Brain microvascular endothelial cell (primary cell): ENCODE results near the gene PTPRN2.

Experiments used
- DNase-seq: peaks from one replicate; pipeline ENCODE4 v3.0.0-alpha.2; 2020
- H3K27ac ChIP-seq: fragments of 250-450 bp; sonication (Bioruptor Pico); 2 replicates; pipeline ENCODE4 v1.5.1; 2020; ENCODE audit warnings: mild to moderate bottlenecking, moderate library complexity
- H3K27me3 ChIP-seq: fragments of 250-450 bp; sonication (Bioruptor Pico); replicated peaks from 2 replicates; pipeline ENCODE4 v1.5.1; 2020; ENCODE audit warnings: mild to moderate bottlenecking
- H3K36me3 ChIP-seq: fragments of 250-450 bp; sonication (Bioruptor Pico); replicated peaks from 2 replicates; pipeline ENCODE4 v1.5.1; 2020; ENCODE audit warnings: mild to moderate bottlenecking
- H3K4me3 ChIP-seq: 2 replicates; pipeline ENCODE4 v1.5.1; 2011; ENCODE audit warnings: low read depth, mild to moderate bottlenecking, control low read depth, low read length, moderate library complexity
- in situ Hi-C: cut with HindIII; loops from 2 replicates; pipeline ENCODE4 v1.10.0; 2017; ENCODE audit warnings: low sequenced_read_pairs, low pct_ligation_motif_present
- TF ChIP-seq, protein P1 (sequence below): IDR thresholded peaks from 2 replicates; pipeline ENCODE4 v1.5.1; 2011; ENCODE audit warnings: low read depth, mild to moderate bottlenecking, moderate library complexity, low read length, control low read depth, inconsistent platforms; ENCODE audit errors: missing control alignments

The PTPRN2 gene

DNA sequence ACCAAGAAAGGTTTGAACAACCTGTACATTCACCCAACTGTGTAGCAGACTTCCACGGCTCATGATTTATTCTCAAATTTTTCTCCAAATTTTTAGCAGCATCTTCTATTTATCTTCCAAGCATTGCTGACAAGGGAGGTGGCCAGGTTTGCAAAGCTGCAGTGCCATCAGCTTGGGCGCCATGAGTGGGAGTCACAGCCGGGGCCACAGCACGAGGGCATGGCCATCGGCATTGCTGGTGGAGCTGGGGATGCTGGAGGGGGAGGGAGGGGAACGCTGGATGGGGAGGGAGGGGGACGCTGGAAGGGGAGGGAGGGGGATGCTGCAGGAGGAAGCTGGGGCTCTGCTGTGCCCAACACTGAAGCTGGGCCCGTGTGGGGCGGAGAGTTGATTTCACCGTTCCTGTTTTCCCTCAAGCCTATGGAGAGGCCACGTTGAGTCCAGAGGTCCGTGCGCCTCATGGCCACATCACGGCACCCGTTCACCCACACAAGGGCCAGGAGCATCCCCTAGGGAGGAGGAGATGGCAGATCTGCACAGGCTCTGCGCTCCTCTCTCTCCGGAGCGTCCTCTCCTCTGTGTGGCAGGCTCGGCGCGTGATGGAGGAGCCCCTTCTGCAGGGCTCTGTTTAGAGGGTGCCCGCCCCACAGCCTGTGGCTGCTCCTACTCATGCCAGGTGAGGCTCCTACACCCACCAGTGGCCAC is 730.6 kb downstream of the PTPRN2 start:
- no peaks in the 10 kb centered on the region for H3K36me3 ChIP-seq
- H3K27ac ChIP-seq = no peak overlapping the region
- H3K4me3 ChIP-seq = no peak overlapping the region
- in situ Hi-C loops = no loop called here
- TF ChIP-seq, protein P1, sequence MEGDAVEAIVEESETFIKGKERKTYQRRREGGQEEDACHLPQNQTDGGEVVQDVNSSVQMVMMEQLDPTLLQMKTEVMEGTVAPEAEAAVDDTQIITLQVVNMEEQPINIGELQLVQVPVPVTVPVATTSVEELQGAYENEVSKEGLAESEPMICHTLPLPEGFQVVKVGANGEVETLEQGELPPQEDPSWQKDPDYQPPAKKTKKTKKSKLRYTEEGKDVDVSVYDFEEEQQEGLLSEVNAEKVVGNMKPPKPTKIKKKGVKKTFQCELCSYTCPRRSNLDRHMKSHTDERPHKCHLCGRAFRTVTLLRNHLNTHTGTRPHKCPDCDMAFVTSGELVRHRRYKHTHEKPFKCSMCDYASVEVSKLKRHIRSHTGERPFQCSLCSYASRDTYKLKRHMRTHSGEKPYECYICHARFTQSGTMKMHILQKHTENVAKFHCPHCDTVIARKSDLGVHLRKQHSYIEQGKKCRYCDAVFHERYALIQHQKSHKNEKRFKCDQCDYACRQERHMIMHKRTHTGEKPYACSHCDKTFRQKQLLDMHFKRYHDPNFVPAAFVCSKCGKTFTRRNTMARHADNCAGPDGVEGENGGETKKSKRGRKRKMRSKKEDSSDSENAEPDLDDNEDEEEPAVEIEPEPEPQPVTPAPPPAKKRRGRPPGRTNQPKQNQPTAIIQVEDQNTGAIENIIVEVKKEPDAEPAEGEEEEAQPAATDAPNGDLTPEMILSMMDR = no peak
- DNase-seq = no peak
- no peaks in the 10 kb centered on the region for H3K27me3 ChIP-seq

DNA sequence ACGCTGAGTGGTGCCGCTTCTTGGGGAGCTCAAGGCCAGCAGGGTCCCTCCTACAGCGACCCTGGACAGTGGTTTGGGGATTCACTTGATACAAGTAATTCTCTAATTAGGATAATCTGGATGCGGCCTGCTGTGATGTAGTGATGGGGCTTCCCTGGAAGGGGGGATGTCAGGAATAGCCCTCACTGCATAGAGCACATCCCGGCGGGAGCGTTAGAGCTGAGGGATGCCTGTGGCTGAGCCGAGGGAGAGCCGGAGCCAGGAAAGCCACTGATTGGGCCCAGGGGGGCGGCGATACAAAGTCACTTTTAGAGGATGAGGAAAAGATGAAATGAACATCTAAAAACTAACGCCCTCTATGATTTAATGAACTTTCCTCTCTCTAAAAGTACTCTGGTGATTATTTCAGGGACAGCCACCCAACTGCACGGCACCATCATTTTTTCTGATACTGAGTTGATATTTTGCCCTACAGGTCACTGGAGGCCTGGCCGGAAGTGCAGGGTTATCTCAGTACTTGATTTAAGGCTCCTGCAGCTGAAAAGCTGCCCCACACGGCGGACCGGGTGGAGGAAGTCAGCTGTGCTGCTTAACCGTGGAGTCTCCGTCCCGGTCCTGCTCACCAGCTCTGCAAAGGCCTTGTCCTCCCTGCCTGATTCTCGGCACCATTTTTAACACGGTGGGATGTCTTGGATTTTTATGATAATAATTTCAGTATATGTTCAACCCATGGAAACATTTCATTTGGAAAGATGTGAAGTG is 732.0 kb downstream of the PTPRN2 start:
- Histone ChIP-seq H3K27me3 (no peaks in the 10 kb centered on the region), H3K27ac (no peak overlapping the region), H3K36me3 (no peaks in the 10 kb centered on the region), H3K4me3 (no peak overlapping the region)
- DNase-seq = no peak
- in situ Hi-C loops = no loop called here
- TF ChIP-seq, protein P1 = no peak

DNA sequence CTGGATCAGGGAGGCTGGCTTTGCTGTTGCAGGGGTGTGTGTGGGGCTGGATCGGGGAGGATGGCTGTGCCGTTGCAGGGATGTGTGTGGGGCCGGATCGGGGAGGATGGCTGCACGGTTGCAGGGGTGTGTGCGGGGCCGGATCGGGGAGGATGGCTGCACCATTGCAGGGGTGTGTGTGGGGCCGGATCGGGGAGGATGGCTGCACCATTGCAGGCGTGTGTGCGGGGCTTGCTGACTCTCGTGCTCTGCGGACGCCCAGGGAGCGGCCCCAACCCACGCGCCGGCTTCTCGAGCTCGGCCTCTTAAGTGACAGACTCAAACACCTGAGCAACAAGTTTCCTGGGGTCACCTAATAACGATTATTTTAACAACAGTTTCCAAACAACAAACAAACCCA is 732.6 kb downstream of the PTPRN2 start:
- Histone ChIP-seq H3K27ac (no peak overlapping the region), H3K4me3 (no peak overlapping the region), H3K27me3 (no peaks in the 10 kb centered on the region), H3K36me3 (no peaks in the 10 kb centered on the region)
- in situ Hi-C loops = no loop called here
- TF ChIP-seq, protein P1 = no peak
- DNase-seq = no peak

DNA sequence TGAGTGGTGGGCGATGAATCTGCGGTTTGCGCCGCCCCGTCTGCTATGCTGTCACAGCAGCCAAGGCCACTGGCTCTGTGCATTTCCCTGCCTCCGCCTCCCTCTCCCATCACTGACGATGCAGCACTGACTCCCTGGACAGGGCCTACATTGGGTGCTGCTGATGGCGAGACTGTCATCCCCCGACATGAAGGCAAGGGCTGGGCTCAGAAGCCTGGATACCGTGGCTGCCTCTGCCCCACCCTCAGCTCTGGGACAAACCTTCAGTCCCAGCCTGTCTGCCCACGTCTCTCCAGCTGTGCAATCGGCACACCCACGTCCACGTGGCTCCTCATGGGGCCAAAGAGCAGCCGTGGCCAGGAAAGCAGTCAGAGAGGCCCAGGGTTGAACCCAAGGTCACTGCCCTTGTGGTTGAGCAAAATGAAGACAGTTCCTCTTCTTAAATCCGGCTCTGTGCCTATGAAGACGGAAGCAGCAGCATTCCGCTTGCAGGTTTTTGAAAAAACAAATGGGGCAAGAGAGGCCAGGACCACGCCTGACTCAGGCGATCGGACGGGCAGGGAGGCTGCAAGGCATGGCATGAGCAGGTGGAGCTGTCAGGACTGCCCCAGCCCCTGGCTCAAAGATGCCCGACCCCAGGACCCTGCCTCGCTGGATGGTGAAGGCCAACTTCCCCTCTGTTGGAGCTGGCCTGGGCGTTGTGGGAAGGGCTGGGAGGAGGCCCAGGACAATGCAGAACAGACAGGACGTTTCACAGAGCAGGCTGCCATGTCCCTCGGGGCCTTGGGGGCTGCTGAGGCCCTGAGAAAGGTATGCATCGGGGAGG is 733.3 kb downstream of the PTPRN2 start:
- Histone ChIP-seq H3K27ac (no peak overlapping the region), H3K27me3 (no peaks in the 10 kb centered on the region), H3K36me3 (no peaks in the 10 kb centered on the region), H3K4me3 (no peak overlapping the region)
- TF ChIP-seq, protein P1 = no peak
- in situ Hi-C loops = no loop called here
- no peak for DNase-seq

DNA sequence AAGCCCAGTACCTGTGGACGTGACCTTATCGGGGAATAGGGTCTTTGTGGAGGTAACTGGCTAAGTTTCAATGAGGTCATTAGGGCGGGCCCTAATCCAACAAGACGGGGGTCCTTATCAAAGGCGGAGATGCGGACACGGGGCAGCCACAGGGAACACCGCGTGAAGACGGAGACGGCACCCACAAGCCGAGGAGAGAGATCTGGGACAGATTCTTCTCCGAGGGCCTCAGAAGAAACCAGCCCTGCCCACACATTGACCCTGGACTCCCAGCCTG is 733.9 kb downstream of the PTPRN2 start:
- TF ChIP-seq, protein P1 = no peak
- H3K36me3 ChIP-seq = no peaks in the 10 kb centered on the region
- no peak overlapping the region for H3K4me3 ChIP-seq
- in situ Hi-C loops = no loop called here
- H3K27ac ChIP-seq = no peak overlapping the region
- H3K27me3 ChIP-seq = no peaks in the 10 kb centered on the region
- DNase-seq = no peak
